ENCODE measurements around the gene FCGR1A. TPM values are rescaled to one million over a fixed set of nuclear protein-coding genes. Genes with fewer than 3 reads are reported as not detected.
A peak's percentile ranks its signal among the peaks of the same experiment; 100 is the strongest.
"Not testable (repeated sequence)": the region's sequence is repeated elsewhere in the genome, so short reads cannot be mapped to it uniquely, and the experiment has no call there.

Gene FCGR1A
- total and polyA plus RNA-seq, 9 of the 15 experiments (the other 6 are each of a cell fraction or from before 2014, with no cell fraction given), result 0.10 to 0.29 (median 0.17) TPM; not detected in 3

DNA sequence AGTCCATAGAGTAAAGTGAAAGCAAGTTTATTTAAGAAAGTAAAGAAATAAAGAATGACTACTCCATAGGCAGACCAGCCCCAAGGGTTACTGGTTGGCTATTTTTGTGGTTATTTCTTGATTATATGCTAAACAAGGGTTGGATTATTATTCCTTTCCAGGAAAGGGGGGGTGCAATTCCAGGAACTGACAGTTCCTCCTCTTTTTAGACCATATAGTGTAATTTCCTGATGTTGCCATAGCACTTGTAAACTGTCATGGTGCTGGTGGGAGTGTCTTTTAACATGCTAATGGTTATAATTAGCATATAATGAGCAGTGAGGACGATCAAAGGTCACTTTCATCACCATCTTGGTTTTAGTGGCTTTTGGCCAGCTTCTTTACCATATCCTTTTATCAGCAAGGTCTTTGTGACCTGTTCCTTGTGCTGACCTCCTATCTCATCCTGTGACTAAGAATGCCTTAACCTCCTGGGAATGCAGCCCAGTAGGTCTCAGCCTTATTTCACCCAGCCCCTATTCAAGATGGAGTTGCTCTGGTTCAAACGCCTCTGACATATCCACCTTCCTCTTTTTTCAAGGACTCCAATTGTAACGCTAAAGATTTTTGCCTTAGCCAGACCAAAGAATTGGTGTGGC is 6.9 kb upstream of the FCGR1A start (continued):
- TF ChIP-seq NR4A1 (CRISPR knock-in tag; IDR thresholded peaks at IDR 0.05), result not testable (repeated sequence)
- TF ChIP-seq NR4A1 (tag; IDR thresholded peaks at IDR 0.05), result peak; percentile 89
- TF ChIP-seq BMI1 (IDR thresholded peaks at IDR 0.05; ENCODE audit: low read length), result peak; percentile 62; the same call in 1 of the 2 replicates
- 0 out of 2 replicates have a peak, but pooled peaks have one; percentile 47 for TF ChIP-seq SMARCA4 (IDR thresholded peaks at IDR 0.05)
- TF ChIP-seq, protein P1, sequence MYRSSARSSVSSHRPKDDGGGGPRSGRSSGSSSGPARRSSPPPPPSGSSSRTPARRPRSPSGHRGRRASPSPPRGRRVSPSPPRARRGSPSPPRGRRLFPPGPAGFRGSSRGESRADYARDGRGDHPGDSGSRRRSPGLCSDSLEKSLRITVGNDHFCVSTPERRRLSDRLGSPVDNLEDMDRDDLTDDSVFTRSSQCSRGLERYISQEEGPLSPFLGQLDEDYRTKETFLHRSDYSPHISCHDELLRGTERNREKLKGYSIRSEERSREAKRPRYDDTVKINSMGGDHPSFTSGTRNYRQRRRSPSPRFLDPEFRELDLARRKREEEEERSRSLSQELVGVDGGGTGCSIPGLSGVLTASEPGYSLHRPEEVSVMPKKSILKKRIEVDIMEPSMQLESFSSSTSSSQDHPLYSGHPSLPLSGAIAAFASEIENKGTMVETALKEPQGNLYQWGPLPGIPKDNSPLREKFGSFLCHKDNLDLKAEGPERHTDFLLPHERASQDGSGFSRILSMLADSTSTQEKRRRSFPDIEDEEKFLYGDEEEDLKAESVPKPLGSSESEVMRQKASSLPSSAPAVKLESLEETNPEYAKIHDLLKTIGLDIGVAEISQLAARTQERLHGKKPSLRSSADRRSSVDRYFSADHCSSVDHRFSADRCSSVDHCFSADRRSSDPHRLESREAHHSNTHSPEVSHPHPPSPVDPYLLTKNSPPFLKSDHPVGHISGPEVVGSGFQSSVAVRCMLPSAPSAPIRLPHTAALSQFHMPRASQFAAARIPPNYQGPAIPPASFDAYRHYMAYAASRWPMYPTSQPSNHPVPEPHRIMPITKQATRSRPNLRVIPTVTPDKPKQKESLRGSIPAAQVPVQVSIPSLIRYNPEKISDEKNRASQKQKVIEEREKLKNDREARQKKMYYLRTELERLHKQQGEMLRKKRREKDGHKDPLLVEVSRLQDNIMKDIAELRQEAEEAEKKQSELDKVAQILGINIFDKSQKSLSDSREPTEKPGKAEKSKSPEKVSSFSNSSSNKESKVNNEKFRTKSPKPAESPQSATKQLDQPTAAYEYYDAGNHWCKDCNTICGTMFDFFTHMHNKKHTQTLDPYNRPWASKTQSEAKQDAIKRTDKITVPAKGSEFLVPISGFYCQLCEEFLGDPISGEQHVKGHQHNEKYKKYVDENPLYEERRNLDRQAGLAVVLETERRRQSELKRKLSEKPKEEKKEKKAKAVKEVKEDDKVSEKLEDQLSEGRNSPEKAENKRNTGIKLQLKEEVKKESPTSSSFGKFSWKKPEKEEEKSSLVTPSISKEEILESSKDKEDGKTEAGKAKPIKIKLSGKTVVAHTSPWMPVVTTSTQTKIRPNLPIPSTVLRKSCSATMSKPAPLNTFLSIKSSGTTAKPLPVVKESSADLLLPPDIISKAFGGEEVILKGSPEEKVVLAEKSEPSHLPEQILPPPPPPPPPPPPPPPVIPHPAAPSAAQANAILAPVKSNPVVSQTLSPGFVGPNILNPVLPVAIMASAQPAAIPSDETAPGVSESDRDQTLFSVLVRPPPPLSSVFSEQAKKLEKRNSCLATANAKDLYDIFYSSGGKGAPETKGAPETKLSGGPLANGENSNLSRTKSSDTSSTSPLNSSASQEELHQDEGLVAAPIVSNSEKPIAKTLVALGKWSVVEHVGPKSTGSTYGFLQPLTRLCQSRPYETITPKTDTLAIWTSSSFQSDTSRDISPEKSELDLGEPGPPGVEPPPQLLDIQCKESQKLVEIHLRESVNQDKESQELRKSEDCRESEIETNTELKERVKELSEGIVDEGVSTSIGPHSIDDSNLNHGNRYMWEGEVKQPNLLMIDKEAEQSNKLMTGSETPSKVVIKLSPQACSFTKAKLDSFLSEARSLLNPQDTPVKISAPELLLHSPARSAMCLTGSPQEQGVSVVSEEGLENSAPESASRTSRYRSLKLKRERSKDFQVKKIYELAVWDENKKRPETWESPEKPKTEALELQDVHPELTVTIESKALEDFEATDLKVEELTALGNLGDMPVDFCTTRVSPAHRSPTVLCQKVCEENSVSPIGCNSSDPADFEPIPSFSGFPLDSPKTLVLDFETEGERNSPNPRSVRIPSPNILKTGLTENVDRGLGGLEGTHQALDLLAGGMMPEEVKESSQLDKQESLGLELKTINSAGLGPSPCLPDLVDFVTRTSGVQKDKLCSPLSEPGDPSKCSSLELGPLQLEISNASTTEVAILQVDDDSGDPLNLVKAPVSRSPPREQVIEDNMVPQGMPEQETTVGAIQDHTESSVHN (IDR thresholded peaks at IDR 0.05; ENCODE audit: borderline replicate concordance in 1 of 2, low read depth in 1 of 2), result 0 out of 4 replicates have a peak, but pooled peaks of 1 of the 2 experiments have one; percentile 32
- TF ChIP-seq, protein P2, sequence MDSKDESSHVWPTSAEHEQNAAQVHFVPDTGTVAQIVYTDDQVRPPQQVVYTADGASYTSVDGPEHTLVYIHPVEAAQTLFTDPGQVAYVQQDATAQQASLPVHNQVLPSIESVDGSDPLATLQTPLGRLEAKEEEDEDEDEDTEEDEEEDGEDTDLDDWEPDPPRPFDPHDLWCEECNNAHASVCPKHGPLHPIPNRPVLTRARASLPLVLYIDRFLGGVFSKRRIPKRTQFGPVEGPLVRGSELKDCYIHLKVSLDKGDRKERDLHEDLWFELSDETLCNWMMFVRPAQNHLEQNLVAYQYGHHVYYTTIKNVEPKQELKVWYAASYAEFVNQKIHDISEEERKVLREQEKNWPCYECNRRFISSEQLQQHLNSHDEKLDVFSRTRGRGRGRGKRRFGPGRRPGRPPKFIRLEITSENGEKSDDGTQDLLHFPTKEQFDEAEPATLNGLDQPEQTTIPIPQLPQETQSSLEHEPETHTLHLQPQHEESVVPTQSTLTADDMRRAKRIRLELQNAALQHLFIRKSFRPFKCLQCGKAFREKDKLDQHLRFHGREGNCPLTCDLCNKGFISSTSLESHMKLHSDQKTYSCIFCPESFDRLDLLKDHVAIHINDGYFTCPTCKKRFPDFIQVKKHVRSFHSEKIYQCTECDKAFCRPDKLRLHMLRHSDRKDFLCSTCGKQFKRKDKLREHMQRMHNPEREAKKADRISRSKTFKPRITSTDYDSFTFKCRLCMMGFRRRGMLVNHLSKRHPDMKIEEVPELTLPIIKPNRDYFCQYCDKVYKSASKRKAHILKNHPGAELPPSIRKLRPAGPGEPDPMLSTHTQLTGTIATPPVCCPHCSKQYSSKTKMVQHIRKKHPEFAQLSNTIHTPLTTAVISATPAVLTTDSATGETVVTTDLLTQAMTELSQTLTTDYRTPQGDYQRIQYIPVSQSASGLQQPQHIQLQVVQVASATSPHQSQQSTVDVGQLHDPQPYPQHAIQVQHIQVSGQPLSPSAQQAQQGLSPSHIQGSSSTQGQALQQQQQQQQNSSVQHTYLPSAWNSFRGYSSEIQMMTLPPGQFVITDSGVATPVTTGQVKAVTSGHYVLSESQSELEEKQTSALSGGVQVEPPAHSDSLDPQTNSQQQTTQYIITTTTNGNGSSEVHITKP (IDR thresholded peaks at IDR 0.05; ENCODE audit: partially characterized antibody), result peak; percentile 56

DNA sequence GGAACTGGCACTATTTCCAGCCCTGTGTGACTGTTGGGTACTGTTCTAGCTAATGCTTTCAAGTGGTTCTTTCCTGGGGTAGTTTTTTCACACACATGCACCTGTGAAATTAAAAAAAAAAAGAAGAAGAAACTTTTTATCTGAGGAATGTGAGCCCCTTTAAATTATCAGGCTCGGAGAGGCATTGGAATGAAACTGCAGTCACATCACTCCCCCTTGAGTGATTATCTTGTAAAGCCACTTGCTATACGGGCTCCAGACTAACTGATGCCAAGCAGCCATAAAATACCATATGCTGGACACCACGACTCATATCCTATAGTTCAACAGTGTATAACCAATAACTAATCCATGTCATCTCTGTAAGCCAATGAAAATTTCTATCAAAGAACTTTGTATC is 5.4 kb upstream of the FCGR1A start:
- POLR2A ChIA-PET, result not testable (repeated sequence)

More for the DNA sequence above, 5.4 kb upstream of the FCGR1A start:
- FAIRE-seq; H3K4me3 ChIP-seq; CTCF ChIA-PET (ENCODE audit: low intra/inter-chr PET ratio); in situ Hi-C loops (cut with MboI); intact Hi-C loops (cut with micrococcal nuclease); BruUV-seq (replicated peaks); H4K20me1 ChIP-seq (replicated peaks; ENCODE audit: control insufficient read depth, insufficient read depth, low read length); H3K27ac ChIP-seq (ENCODE audit: extremely low read depth, low read depth, low read length); H3K27me3 ChIP-seq (ENCODE audit: control insufficient read depth in 2 of 2, insufficient read depth in 2 of 2, low read length in 2 of 2); H3K9me3 ChIP-seq (replicated peaks; ENCODE audit: control insufficient read depth, insufficient read depth, low read depth, low read length); H3K4me1 ChIP-seq (replicated peaks in 1 of 2; ENCODE audit: control insufficient read depth in 2 of 2, insufficient read depth in 2 of 2, low read length in 2 of 2); H3K4me2 ChIP-seq (ENCODE audit: insufficient read depth, low read length); H3K9ac ChIP-seq (ENCODE audit: insufficient read depth in 1 of 2, low read depth in 2 of 2, low read length in 2 of 2); H3K79me2 ChIP-seq (ENCODE audit: control insufficient read depth, insufficient read depth, low read length); H3K36me3 ChIP-seq (ENCODE audit: control insufficient read depth, insufficient read depth, low read length); H2AFZ ChIP-seq (ENCODE audit: low read depth, low read length); H3K9me1 ChIP-seq (ENCODE audit: control insufficient read depth, insufficient read depth, low read length); DNase-seq (ENCODE audit: extremely low read depth in 1 of 4, low spot score in 3 of 4): not testable (repeated sequence)
- 0% methylated on average over 1 of the region's 3 CpGs for WGBS (ENCODE audit: insufficient coverage, low coverage, missing lambda C conversion rate)
- peak; percentile 74 for ATAC-seq

Data from K562 (cell line).